Stimulated activated CD4-positive, alpha-beta T cell treated with anti-CD3 and anti-CD28 coated beads, Interleukin-15, amount 100 ng/mL, for 24 hours (primary cell): ENCODE measurements around the gene SH3RF2.
"Not testable (repeated sequence)": the region's sequence is repeated elsewhere in the genome, so short reads cannot be mapped to it uniquely, and the experiment has no call there.

Experiments
- DNase-seq: peaks from one replicate; pipeline ENCODE4 v3.0.0-alpha.2; 2020

Gene SH3RF2, protein sequence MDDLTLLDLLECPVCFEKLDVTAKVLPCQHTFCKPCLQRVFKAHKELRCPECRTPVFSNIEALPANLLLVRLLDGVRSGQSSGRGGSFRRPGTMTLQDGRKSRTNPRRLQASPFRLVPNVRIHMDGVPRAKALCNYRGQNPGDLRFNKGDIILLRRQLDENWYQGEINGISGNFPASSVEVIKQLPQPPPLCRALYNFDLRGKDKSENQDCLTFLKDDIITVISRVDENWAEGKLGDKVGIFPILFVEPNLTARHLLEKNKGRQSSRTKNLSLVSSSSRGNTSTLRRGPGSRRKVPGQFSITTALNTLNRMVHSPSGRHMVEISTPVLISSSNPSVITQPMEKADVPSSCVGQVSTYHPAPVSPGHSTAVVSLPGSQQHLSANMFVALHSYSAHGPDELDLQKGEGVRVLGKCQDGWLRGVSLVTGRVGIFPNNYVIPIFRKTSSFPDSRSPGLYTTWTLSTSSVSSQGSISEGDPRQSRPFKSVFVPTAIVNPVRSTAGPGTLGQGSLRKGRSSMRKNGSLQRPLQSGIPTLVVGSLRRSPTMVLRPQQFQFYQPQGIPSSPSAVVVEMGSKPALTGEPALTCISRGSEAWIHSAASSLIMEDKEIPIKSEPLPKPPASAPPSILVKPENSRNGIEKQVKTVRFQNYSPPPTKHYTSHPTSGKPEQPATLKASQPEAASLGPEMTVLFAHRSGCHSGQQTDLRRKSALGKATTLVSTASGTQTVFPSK

DNA sequence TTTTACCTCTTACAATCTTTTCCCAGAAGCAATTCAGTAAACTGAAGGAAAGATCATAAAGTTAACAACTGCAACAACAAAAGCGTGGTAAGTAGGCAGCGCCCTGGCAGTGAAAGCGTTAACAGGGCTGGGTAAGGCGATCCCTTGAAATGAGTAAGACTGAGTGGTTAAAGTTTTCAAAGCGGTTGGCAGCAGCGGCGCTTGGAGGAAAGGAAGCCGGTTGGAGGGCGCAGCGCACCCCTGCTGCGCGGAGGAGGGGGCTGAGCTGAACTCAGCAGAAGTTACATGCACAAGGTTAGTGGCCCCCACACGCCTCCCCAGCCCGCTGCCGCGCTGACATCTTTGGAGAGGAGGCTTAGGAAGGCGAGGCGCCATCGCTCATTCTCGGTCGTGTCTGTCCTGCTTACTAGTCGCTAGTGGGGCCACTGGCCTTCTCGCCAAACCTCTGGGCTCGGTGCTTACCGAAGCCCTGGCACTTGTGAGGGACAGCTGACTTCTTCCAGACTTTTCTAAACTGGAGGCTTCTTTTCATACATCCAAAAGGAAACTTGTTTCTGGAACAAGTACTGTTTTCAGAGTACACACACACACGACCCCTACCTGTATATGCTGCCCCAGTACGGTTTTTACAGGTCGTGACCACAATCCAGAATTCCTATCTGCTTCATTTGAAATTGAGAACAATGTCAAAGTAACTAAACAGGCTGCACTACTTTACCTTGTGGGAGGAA, at the start of gene SH3RF2:
SH3RF2 (plus strand) TSS at position 178 of the 731 bp plus-strand sequence. CDS start 1,351 bp downstream, outside the sequence.
- DNase-seq: peak; percentile 54

- no peak for DNase-seq
Measured at GRCh38 chr5:145887217-145887616, 49.2 kb upstream of the SH3RF2 start.

GRCh38 chr5:145887976-145888574, 48.3 kb upstream of the SH3RF2 start:
- DNase-seq: no peak

- no peak for DNase-seq
Measured at GRCh38 chr5:145889611-145890010, 46.8 kb upstream of the SH3RF2 start.

GRCh38 chr5:145891378-145891777, 45.0 kb upstream of the SH3RF2 start:
- not testable (repeated sequence) for DNase-seq

GRCh38 chr5:145898171-145898570, 38.2 kb upstream of the SH3RF2 start:
- no peak for DNase-seq

- DNase-seq: no peak
Measured at GRCh38 chr5:145902421-145902820, 34.0 kb upstream of the SH3RF2 start.

GRCh38 chr5:145903113-145903512, 33.3 kb upstream of the SH3RF2 start:
- DNase-seq: no peak

- no peak for DNase-seq
Measured at GRCh38 chr5:145903867-145904266, 32.5 kb upstream of the SH3RF2 start.

DNA sequence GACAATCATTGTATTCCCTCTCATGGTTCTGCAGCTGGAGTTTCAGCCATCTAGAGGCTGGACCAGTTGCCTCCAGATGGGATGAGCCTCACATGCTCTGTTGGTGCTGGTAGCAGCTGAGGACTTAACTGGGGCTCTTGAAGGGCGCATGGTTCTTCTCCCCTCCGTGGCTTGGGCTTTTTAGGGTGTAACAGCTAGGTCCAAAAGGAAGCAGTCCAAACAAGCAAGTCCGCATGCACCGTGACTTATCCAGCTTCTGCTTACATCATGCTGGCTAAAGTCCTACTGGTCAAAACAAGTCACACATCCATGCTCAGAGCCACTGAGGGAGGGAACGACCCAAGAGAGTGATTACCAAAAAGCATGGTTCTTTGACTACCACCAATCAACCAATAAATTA, 31.6 kb upstream of the SH3RF2 start:
- DNase-seq: no peak

DNA sequence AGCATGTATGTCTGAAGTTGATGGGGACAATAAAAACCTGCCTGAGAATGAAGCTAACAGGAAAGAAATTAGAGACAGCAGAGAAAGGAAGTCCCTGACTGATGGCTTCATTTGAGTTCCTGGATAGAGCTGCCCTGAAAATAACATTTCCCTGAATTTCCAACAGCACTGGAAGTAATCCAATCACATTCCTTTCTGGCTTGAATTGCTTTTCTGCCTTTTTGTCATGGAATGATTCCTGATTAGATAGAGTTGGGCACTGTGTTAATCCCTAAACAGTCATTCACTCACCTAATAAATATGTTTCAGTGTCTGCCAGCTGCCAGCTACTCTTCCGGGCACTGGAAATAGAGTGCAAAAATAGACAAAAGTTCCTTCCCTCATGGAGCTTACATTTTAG, 30.0 kb upstream of the SH3RF2 start:
- DNase-seq: no peak

DNA sequence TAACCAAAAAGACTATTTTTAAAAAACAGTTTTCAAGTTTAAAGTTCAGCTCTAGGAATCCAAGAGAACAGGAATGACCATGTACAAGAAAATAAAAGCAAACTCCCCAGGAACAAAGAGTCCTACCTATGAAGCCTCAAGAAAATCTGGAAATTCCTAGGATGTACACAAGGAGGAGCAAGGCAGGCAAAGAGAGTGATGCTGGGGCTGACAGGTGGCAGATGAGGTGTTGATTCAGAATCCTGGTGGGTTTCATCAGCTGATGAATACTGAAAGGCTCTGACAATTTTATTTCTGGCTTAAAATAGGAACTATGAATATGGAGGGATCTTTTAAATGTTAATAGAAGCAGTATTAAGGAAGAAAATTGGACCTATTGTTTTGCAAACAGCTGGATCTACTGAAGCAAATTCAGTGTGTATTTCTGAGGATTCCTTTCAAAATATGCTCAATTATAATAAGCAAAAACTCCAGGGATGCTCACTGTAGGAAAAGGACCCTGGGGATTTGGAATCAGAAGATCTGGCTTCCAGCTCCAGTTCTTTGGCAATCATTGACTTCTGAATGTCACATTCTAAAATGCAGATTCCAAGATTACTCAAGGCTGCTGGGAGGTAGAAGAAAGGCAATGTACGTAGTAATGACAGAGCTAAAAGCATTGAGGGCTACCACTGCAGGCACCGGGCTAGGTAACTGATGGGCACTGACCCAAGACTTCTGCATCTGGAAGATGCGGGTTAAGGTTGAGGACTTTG, 28.0 kb upstream of the SH3RF2 start:
- DNase-seq: no peak

- DNase-seq: no peak
Measured at GRCh38 chr5:145911164-145911563, 25.2 kb upstream of the SH3RF2 start.

DNA sequence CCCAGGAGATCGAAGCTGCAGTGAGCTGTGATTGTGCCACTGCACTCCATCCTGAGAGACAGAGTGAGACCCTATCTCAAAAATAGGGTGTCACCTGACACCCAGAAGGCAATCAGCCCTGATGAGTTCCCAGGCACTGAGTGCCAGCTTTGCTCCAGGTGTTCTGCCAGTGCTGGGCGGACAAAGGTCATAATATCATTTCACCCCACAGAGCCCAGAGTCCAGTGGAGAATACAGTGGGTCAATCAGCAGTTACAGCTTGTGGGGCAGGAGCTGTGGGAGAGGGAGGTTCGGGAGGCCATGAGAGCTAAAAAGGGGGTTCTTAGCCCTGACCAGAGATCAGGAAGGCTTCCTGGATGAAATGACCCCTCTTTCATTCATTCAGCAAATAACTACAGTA, 24.4 kb upstream of the SH3RF2 start:
- no peak for DNase-seq

DNA sequence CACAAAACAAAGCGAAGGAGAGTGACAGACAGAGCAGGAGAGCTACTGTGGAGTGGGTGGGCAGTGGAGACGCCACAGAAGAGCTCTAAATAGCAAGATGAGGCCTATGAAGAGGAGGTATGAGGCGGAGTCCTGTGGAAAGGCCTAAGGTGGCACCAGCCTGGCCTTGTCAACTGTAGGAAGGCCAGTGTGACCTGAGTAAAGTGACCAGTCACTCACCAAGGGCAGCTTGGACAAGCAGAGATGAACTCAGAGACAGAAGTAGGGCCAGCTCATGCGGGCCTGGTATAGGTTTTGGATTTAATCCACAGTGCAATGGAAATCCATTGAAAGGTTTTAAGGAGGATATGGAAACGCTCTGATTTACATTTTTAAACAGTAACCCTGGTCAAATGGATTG, 23.8 kb upstream of the SH3RF2 start:
- DNase-seq: no peak

GRCh38 chr5:145913701-145914100, 22.7 kb upstream of the SH3RF2 start:
- no peak for DNase-seq

- no peak for DNase-seq
Measured at GRCh38 chr5:145915970-145916638, 20.3 kb upstream of the SH3RF2 start.

GRCh38 chr5:145917288-145917687, 19.1 kb upstream of the SH3RF2 start:
- no peak for DNase-seq

DNA sequence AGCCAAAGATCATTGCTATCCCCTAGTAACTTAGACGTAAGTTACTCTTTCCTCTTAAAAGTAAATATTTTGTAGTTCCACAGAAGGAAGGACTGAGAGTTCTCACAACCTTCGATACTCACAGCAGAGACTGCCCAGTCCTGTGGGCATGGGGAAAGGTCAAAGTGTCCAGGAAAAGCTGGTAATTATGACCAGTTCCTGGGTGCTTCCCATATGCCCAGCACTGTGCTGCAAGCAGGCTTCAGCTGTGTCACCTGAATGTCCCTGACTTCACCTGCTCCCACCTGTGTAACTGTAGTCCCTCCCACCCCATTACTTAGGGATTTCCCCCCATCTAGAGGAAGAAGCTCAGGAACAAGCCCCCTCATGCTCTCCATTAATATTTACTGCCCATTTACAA, 18.0 kb upstream of the SH3RF2 start:
- no peak for DNase-seq

GRCh38 chr5:145919413-145919812, 17.0 kb upstream of the SH3RF2 start:
- no peak for DNase-seq

DNA sequence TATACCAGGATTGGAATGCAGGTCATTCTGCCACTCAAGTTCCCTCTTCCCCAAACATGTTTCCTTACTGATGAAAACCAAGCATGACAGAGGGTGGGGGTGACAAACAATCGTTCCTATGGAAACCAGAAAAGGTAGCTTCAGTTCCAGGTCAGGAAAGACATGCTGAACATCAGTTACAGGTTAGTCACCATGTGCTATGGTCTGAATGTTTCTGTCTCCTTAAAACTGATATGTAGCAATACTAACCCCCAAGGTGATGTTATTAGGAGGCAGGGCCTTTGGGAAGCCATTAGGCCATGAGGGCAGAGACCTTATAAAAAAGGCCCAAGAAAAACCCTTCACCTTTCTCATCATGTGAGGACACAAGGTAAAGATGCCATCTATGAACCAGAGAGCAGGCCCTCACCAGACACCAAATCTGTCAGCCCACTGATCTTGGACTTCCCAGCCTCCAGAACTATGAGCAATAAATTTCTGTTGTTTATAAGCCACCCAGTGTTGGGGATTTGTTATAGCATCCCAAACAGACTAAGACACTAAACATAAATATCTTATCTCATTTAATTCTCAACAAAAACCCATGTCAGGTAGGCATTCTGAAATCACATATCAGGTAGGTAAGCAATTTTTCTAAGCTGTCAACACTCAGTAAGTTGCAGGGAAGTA, 15.7 kb upstream of the SH3RF2 start:
- DNase-seq: no peak
